ENCODE measurements around the gene ATP13A5. TPM values are rescaled to one million over a fixed set of nuclear protein-coding genes. Genes with fewer than 3 reads are reported as not detected.

ATP13A5 gene
- total RNA-seq, 4 donors from 2014 or later, result 1.6 to 3.5 (median 2.4) TPM

GRCh38 chr3:193240850-193241706, 137.5 kb downstream of the ATP13A5 start, which contains the start of gene PLAAT1:
Gene PLAAT1, plus strand, starts transcription at chr3:193241222. Its CDS starts 14,429 bp downstream, at chr3:193255651.
- H3K27me3 ChIP-seq, result no peaks in the 10 kb centered on the region
- peaks cover 0 to 4% of the 10 kb centered on the region in 2 donors for H3K4me1 ChIP-seq
- H3K36me3 ChIP-seq, result no peaks in the 10 kb centered on the region
- H3K4me3 ChIP-seq (replicated peaks in 1 of 3), result peak within 1 kb of the TSS in 2 of 3 donors; percentile 48 to 52
- H3K27ac ChIP-seq, result peak within 1 kb of the TSS; percentile 41 to 65 (median 50)
- peak; percentile 85 to 88 for DNase-seq
- 1 to 4% methylated on average over 23 to 27 of the region's 93 CpGs for WGBS, 2 donors
- TF ChIP-seq POLR2A (IDR thresholded peaks at IDR 0.05), result peak in 1 of 2 donors; percentile 26
- TF ChIP-seq, protein P1, sequence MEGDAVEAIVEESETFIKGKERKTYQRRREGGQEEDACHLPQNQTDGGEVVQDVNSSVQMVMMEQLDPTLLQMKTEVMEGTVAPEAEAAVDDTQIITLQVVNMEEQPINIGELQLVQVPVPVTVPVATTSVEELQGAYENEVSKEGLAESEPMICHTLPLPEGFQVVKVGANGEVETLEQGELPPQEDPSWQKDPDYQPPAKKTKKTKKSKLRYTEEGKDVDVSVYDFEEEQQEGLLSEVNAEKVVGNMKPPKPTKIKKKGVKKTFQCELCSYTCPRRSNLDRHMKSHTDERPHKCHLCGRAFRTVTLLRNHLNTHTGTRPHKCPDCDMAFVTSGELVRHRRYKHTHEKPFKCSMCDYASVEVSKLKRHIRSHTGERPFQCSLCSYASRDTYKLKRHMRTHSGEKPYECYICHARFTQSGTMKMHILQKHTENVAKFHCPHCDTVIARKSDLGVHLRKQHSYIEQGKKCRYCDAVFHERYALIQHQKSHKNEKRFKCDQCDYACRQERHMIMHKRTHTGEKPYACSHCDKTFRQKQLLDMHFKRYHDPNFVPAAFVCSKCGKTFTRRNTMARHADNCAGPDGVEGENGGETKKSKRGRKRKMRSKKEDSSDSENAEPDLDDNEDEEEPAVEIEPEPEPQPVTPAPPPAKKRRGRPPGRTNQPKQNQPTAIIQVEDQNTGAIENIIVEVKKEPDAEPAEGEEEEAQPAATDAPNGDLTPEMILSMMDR (IDR thresholded peaks at IDR 0.05), result no peak
- no peaks in the 10 kb centered on the region for H3K9me3 ChIP-seq
- intact Hi-C loops (cut with DNase I), result no loop called here

DNA sequence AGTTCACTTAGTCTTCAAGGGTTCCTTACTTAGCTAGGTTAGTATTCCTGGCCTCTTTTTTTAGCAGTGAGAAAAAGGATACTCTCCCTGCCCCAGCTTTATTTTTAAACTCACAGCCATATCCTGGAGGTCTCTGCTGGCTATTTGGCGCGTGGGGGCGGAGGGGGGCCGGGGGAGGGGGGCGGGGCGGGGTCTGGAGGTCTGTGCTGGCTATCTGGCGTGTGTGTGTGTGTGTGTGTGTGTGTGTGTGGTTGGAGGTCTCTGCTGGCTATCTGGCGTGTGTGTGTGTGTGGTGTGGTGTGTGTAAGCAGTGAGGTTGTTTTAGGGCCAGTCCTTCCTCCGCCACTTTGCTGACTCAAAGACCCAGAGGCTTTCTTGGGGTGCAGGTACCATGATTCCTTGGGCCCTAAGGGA, 138.1 kb downstream of the ATP13A5 start:
- Histone ChIP-seq H3K4me1 (peaks cover 0 to 4% of the 10 kb centered on the region in 2 donors), H3K4me3 (replicated peaks in 1 of 3) (peak overlapping the region in 2 of 3 donors; percentile 42 to 48), H3K36me3 (no peaks in the 10 kb centered on the region), H3K9me3 (no peaks in the 10 kb centered on the region), H3K27me3 (no peaks in the 10 kb centered on the region), H3K27ac (peak overlapping the region in 2 of 3 donors; percentile 32 to 65)
- intact Hi-C loops (cut with DNase I), result no loop called here
- peak; percentile 20 to 29 for DNase-seq
- TF ChIP-seq POLR2A (IDR thresholded peaks at IDR 0.05), result no peak
- TF ChIP-seq, protein P1 (IDR thresholded peaks at IDR 0.05), result no peak
- WGBS, 2 donors, result 0% methylated on average over 1 to 7 of the region's 9 CpGs

- intact Hi-C loops (cut with DNase I), result no loop called here
- H3K9me3 ChIP-seq, result no peaks in the 10 kb centered on the region
- H3K36me3 ChIP-seq, result no peaks in the 10 kb centered on the region
- no peak for DNase-seq
- WGBS, 2 donors, result 82 to 83% methylated on average over 5 of the region's 5 CpGs
- H3K4me3 ChIP-seq (replicated peaks in 1 of 3), result no peak overlapping the region
- TF ChIP-seq POLR2A (IDR thresholded peaks at IDR 0.05), result no peak
- TF ChIP-seq, protein P1 (IDR thresholded peaks at IDR 0.05), result no peak
- H3K4me1 ChIP-seq, result peaks cover 0 to 4% of the 10 kb centered on the region in 2 donors
- H3K27ac ChIP-seq, result no peak overlapping the region
- no peaks in the 10 kb centered on the region for H3K27me3 ChIP-seq
These were observed 141.5 kb downstream of the ATP13A5 start for GRCh38 chr3:193237030-193237429.

GRCh38 chr3:193236599-193236998, 142.0 kb downstream of the ATP13A5 start:
- intact Hi-C loops (cut with DNase I), result no loop called here
- no peak overlapping the region for H3K4me3 ChIP-seq (replicated peaks in 1 of 3)
- H3K27me3 ChIP-seq, result no peaks in the 10 kb centered on the region
- WGBS, 2 donors, result 81 to 86% methylated on average over 4 of the region's 4 CpGs
- no peaks in the 10 kb centered on the region for H3K36me3 ChIP-seq
- H3K27ac ChIP-seq, result no peak overlapping the region
- DNase-seq, result no peak
- H3K9me3 ChIP-seq, result no peaks in the 10 kb centered on the region
- TF ChIP-seq POLR2A (IDR thresholded peaks at IDR 0.05), result no peak
- TF ChIP-seq, protein P1 (IDR thresholded peaks at IDR 0.05), result no peak
- peaks cover 0 to 3% of the 10 kb centered on the region in 2 donors for H3K4me1 ChIP-seq

- Histone ChIP-seq H3K27me3 (no peaks in the 10 kb centered on the region), H3K4me1 (no peaks in the 10 kb centered on the region), H3K27ac (no peak overlapping the region), H3K4me3 (replicated peaks in 1 of 3) (no peak overlapping the region), H3K9me3 (no peaks in the 10 kb centered on the region), H3K36me3 (no peaks in the 10 kb centered on the region)
- TF ChIP-seq, protein P1 (IDR thresholded peaks at IDR 0.05), result no peak
- no peak for TF ChIP-seq POLR2A (IDR thresholded peaks at IDR 0.05)
- 85 to 87% methylated on average over 6 of the region's 6 CpGs for WGBS, 2 donors
- intact Hi-C loops (cut with DNase I), result no loop called here
- DNase-seq, result no peak
These were observed 147.4 kb downstream of the ATP13A5 start for GRCh38 chr3:193231201-193231600.
